GM18517 (cell line): ENCODE measurements around the gene BOK.

Source experiments
- ATAC-seq: cut with Tn5 transposase; IDR thresholded peaks from one replicate; pipeline ENCODE4 v1.9.1; 2021; ENCODE audit warnings: mild to moderate bottlenecking, moderate library complexity; ENCODE audit not compliant: unreplicated experiment

Gene BOK

GRCh38 chr2:241538838-241539615, 19.5 kb upstream of the BOK start:
- ATAC-seq = no peak

- ATAC-seq = no peak
Measured at GRCh38 chr2:241539616-241540374, 18.8 kb upstream of the BOK start.

- ATAC-seq = no peak
Measured at GRCh38 chr2:241540401-241540770, 18.2 kb upstream of the BOK start.

GRCh38 chr2:241540771-241541561, 17.6 kb upstream of the BOK start:
- no peak for ATAC-seq

- no peak for ATAC-seq
Measured at GRCh38 chr2:241541564-241542277, 16.8 kb upstream of the BOK start.

- no peak for ATAC-seq
Measured at GRCh38 chr2:241542278-241542605, 16.3 kb upstream of the BOK start.

GRCh38 chr2:241545106-241545505, 13.4 kb upstream of the BOK start:
- no peak for ATAC-seq

GRCh38 chr2:241545523-241546473, 12.7 kb upstream of the BOK start:
- no peak for ATAC-seq

GRCh38 chr2:241546771-241547498, 11.6 kb upstream of the BOK start:
- no peak for ATAC-seq

- no peak for ATAC-seq
Measured at GRCh38 chr2:241547781-241548450, 10.6 kb upstream of the BOK start.

GRCh38 chr2:241548451-241548835, 10.1 kb upstream of the BOK start:
- ATAC-seq = no peak

- no peak for ATAC-seq
Measured at GRCh38 chr2:241550616-241551580, 7.6 kb upstream of the BOK start.

GRCh38 chr2:241551599-241551997, 6.9 kb upstream of the BOK start:
- no peak for ATAC-seq

- no peak for ATAC-seq
Measured at GRCh38 chr2:241551998-241552737, 6.4 kb upstream of the BOK start.

GRCh38 chr2:241553512-241553830, 5.1 kb upstream of the BOK start:
- ATAC-seq = no peak

- no peak for ATAC-seq
Measured at GRCh38 chr2:241553981-241554380, 4.6 kb upstream of the BOK start.
